ENCODE data around the gene CORO7.

GRCh38 chr16:4414187-4414917 lies 2.0 kb downstream of the CORO7 start:
- TF ChIP-seq CTCF (conservative IDR thresholded peaks at IDR 0.05; ENCODE audit: low read depth, low read length): no peak
- TF ChIP-seq EZH2 (IDR thresholded peaks at IDR 0.05; ENCODE audit: low read length, unreplicated experiment): no peak
- no peak for TF ChIP-seq EZH2phosphoT487 (IDR thresholded peaks at IDR 0.05; ENCODE audit: borderline replicate concordance, low read length)
